GM12892 (cell line): ENCODE data around the gene DMBX1.

Source experiments
- DNase-seq: peaks from one replicate; pipeline ENCODE4 v3.0.0; 2011; ENCODE audit not compliant: insufficient read length
- FAIRE-seq: peaks from 2 replicates; lab custom pipeline; 2011; peaks lifted over from hg19 to GRCh38; lab: Jason Lieb, UNC
- POLR2A ChIP-seq: IDR thresholded peaks from 2 replicates; pipeline ENCODE4 v1.6.1; 2011; ENCODE audit warnings: low read depth, low read length, control low read depth
- POLR2AphosphoS5 ChIP-seq: IDR thresholded peaks from 2 replicates; pipeline ENCODE4 v1.6.1; 2011; ENCODE audit warnings: low read depth, low read length, control low read depth
- TAF1 ChIP-seq: IDR thresholded peaks from 2 replicates; pipeline ENCODE4 v1.6.1; 2011; ENCODE audit warnings: low read depth, mild to moderate bottlenecking, control low read depth, low read length, borderline replicate concordance

The DMBX1 gene

GRCh38 chr1:46533179-46533864 is 43.7 kb downstream of the DMBX1 start:
- no peak for TF ChIP-seq POLR2A
- FAIRE-seq (no peak), DNase-seq (no peak)

- DNase-seq (no peak), FAIRE-seq (no peak)
- no peak for TF ChIP-seq POLR2AphosphoS5
Observed at GRCh38 chr1:46535063-46535462, 45.4 kb downstream of the DMBX1 start.

GRCh38 chr1:46536527-46536926 is 46.9 kb downstream of the DMBX1 start:
- no peak for DNase-seq
- TF ChIP-seq POLR2AphosphoS5 (no peak), POLR2A (no peak), TAF1 (no peak)
- no peak for FAIRE-seq

GRCh38 chr1:46537651-46538050 is 48.0 kb downstream of the DMBX1 start:
- DNase-seq (no peak), FAIRE-seq (no peak)
- no peak for TF ChIP-seq TAF1
- no peak for TF ChIP-seq POLR2A
- no peak for TF ChIP-seq POLR2AphosphoS5

GRCh38 chr1:46538147-46538546 is 48.5 kb downstream of the DMBX1 start:
- FAIRE-seq (no peak), DNase-seq (no peak)
- no peak for TF ChIP-seq TAF1
- no peak for TF ChIP-seq POLR2A
- no peak for TF ChIP-seq POLR2AphosphoS5
